Activated CD8-positive, alpha-beta memory T cell treated with anti-CD3 and anti-CD28 coated beads for 4 hours (primary cell): Measurements from ENCODE around the gene KCNMA1.

Source experiments
- DNase-seq, 2 donors: peaks; one replicate each; pipeline ENCODE4 v3.0.0-alpha.2; 2020; ENCODE audit warnings: low read depth in 2 of 2

The KCNMA1 gene

DNA sequence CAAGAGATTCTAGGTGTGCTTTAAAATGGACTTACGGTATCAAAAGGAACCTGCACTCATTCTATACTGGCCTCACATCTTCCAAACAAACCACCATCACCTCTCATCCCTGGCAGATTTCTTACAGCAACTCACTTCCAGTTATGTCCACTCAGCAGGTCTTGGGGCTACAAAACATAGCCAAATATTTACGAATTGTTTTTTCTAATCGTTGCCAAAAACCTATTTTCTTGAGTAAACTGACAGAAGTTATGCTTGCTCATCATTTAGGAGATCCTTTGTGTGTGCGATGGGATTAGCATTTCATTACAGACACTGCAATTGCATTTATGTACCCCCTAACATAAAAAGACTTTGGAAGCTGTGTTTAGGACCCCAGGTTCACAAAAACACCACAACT lies 2.7 kb downstream of the KCNMA1 start:
- no peak for DNase-seq

DNA sequence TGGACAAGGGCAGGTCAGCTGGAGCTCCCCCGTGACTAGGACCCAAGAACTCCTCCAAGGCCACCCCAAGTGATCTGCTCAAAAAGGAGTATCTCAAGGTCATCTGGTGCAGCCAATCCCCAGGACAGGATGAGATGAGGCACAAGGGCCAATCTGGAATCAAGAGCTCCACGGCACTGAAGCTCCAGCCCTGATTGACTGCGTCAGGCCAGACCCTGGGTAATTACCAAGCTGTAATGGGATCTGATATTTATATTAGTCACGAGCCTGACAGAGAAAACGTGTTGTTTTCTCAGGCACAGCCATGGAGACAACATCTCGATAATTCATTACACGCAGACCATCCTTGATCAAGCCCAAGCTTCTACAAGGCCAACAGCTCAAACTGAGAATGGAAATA lies 4.2 kb downstream of the KCNMA1 start:
- no peak for DNase-seq

DNA sequence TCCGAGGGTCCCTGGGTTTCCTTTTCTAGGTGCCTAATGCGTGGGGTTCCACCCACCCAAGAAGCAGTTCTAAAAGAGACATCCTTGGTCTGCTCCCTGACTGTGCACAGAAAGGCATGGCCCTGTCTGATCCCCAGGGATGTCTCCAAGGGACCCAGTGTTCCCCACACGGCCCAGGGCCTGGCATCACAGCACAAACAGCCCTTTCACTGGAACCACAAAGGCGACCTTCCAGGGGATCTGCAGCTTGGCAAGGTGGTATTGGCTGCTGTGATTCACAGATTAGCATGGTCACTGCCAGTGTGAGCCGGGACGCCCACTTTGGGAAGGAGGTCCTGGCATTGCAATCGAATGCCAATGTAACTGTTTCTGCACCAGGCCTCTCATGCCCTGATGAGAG lies 6.4 kb downstream of the KCNMA1 start:
- no peak for DNase-seq

DNA sequence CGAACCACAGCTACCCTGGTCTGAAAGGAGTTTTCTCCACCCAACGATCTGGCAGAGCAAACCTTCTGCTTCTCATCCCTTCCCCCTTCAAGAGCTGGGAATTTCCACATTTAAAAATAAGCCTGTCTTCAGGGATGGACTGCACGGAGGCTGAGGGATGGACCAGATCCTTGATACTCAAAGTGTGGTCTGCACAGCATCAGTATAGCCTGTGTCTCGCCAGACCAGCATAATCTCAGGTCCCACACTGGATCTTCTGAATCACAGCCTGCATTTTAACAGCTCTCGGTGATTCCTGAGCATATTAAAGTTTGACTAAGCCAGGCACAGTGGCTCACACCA lies 7.1 kb downstream of the KCNMA1 start:
- DNase-seq, result no peak

DNA sequence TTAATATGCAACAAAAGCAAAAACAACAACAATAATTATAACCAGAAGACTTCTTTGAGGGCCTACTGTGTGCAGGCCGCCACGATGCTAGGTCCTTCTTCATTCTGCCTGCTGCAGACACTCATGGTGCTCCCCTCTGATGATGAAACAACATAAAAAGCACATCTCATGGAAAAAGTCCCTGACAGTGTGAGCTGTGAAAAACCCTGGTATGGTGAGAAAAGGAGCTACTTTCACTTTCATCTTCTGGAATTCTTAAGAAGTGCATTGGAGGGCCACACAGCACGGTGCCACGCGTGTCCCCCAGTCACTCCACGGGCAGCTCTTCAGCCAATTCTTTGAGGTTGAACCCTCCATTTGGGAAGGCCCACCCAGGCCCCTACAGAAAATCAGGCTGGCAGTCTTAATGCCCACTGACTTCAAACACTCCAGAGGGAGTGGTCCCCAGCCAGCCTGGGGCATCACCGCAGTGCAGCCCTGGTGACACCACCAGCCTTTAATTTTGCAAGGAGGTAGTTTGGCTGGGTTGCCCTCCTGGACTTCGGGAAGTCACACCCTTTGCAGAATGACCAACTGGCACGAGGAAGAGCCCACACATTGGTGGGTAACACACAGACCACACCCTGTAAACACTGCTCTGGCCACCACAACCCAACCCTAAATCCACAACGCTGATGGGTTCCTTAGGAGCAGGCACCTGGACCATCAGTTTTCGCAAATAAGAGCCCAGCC lies 7.7 kb downstream of the KCNMA1 start:
- DNase-seq, result no peak

DNA sequence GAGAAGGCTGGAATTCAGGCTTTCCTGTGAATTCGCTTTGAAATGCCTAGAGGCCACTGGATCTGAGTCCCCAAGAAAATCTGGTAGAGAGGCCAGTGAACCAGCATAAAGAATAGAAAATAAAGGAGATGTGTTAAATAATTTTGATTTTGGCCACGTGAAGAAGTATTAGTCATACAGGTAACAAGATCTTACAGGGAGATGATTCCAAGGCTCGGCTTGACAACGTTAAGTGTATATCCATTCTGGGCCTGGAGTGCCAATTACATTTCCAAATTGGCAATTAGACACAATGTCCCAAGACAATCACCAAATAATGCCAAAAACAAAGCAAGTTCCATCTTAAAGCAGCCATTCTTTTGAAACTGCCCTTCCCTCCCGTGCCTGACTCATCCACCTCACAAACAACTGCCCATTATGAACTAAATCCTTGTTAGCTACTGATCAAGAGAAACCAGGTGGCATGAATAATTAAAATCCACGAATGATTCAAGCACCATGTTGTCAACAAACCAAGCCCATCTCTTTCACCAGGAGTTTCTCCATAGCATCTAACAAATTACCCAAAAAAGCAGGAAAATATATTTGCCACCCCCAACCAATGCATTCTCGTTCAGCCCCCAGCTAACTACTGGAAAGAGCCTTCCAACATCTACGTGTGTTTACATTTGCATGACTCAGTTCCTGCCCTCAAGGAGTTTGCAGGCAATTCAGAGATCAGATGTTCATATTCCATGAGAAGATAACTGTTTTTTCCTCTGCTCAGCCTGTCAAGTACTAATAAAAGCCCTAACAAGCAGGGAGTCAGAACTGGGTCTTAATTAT lies 8.5 kb downstream of the KCNMA1 start:
- no peak for DNase-seq

DNA sequence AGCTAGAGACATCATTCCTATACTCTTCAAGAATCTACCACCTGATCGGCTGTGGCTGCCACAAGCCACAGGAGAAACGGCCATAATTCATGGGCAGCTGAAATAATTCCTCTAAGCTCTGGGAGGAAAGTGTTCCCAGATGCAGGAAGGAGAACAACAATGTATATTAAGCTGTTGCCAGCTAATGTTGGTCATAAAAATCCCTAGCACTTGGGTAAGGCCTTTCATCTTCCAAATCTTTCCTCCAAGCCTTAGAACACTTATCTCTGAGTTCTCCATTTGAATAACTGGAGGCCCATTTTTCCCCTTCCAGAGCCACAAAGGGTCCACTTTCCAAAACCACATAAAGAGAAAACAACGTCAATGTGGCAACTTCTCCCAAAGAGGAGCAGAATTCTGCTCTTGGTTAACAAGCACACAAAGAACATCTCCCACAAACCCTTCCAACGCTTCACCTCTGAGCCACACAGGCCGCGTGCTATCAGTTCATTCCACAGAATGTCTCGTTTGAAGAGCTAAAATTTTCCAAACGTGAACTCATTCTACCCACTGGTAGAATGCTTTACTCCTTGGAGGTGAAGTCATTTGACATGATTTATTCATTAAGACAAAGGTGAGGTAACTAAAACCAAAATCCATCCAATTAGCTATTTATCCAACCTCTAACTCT lies 11.2 kb downstream of the KCNMA1 start:
- no peak for DNase-seq

DNA sequence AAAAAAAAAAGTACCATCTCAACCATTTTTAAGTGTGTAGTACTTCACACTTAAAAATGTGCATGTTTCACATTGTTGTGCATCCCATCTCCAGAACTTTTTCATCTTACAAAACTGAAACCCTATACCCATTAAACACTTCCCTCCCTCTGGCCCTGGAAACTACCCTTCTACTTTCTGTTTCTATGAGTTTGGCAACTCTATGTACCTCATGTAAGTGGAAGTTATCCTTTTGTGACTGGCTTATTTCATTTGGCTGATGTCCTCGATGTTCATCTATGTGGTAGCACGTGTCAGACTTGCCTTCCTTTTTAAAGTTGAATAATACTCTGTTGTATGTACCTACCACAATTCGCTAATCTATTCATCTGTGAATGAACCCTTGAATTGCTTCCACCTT lies 12.2 kb downstream of the KCNMA1 start:
- DNase-seq, result no peak

DNA sequence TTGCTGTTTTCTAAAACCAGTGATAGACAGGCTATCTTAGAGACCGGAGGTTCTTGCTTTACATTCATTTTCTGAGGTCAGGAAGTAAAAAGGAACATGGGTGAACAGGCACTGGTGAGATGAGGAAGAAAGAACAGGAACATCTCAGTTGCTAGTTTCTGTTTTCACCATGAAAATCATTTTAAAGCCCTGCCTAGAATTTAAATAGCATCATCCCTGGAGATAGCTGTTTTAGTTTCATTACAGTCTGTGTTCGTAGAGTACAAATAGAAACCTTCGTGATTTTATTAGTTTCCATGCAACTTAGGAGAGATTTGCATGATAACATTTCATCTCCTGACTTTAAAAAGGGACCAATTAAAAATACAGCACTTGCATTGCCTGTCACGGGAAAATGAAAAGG lies 14.7 kb downstream of the KCNMA1 start:
- DNase-seq, result no peak

DNA sequence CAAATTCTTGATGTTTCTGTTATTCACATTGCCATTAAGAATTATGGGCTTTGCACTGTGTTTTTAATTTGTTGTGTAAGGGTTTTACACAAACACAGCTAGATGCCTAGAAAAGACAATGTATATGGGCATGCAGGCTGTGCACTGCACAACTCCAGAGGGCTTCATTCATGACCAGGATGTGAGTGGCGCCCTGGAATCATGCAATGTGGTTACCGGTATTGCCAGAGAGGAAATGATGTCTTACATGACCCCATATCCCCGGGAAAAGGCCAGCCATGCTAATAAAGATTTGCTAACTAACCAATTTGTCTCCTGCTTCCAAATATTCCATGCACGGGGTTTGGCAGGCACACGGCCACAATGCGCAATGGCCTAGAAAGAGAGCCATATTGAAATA lies 16.9 kb downstream of the KCNMA1 start:
- no peak for DNase-seq

DNA sequence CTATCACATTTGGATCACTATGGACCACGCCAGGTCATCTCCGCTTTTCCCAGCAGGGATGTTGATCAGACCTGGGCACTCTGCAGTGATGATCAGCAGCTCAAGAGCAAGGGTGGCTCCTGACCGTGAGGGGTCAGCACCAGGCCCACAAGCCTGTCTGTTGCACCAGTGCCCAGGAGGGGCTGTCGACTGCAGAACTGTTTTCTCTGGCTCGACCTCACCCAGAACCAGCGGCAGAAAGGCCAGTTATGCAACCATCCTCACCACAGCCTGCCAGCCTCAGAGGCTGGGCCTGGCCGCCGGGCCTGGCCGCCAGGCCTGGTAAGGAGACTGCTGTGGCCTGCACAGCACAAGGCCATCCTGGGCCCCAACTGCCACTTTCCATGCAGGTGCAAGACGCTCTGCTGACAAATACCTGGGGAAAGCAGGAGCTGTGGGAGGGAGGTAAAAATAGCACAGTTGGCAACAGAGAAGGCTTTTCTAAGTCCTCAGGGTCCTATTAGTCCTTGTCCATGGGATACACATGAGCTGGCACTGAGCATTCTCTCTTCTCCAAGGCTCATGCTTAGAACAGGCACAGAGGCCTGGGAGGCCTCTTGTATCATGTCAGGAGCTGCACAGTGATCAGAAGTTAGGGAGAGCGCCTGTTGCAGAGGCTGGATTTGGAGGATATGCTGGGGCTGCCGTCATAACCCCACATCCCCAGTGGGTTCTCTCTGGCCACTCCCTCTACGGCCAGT lies 17.5 kb downstream of the KCNMA1 start:
- no peak for DNase-seq

DNA sequence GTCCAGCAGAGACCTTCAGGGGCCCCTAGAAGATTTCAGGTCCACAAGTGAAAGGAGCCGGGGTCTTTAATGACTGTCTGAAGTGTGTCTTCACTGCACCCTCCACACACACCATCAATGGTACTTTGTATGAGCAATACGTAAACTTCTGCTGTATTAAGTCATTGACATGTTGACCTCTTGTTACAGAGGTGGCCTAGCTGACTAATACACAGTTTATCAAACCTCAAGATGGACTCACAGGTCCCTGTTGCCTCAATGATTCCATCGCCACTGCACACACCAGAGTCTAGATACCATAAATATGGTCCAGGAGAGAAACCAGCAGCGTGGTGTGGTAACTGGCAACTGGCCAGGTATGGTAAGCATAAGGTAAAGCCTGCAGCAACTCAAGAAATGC lies 19.5 kb downstream of the KCNMA1 start:
- no peak for DNase-seq

DNA sequence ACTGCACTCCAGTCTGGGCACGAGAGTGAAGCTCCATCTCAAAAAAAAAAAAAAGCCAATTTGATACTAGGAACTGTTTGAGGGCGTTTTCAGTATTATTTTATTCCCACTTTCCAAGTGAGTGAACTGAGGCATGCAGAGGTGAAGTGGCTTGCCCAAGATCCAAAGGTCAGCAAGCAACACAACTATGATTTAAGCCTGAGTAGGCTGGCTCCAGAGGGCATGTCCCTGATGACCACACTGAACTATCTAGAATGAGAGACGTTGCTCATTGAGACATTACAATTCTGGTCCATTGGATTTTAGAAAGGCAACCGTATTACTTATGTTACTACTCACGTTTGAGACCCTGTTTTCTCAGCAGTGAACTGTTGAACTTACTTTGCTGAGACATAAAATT lies 20.8 kb downstream of the KCNMA1 start:
- DNase-seq, result no peak

DNA sequence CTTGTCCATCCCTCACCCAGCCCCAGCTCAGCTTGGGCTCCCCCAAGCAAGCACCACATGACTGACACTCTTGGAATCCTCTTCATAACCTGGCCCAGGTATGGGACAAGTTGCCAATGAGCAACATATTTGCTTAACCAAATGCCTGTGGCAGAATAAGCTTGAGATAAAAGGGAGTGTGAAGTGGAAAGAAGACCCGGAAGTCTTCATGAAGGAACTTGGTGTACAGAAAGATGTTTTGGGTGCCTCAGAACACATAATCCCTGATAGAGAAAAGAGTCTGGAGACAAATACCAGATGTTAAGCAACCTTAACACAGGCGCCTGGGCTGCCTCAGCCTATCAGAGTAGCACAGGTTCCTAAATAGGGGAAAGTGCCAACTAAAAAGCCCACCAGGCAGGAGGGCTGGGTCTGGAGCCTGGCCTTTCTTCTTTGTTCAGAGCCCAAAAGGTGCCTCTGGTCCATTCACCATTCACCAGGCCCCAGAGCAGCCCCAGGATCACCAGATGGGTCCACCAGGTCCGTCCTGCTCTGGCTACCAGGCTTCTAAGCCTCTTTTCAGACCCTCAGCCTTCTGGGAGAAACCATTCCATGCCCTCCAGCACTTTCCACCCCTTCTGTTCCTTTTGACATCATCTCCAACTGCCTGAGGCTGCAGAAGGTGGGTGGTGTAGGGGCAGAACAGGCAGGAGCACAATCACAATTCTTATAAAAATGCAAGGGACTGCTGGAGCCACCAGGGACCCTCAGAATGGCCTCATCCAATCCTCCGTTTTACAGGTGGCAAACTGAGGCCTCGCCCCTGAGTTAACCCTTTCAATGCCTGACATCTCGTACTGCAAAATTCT lies 22.6 kb downstream of the KCNMA1 start:
- DNase-seq, result no peak

DNA sequence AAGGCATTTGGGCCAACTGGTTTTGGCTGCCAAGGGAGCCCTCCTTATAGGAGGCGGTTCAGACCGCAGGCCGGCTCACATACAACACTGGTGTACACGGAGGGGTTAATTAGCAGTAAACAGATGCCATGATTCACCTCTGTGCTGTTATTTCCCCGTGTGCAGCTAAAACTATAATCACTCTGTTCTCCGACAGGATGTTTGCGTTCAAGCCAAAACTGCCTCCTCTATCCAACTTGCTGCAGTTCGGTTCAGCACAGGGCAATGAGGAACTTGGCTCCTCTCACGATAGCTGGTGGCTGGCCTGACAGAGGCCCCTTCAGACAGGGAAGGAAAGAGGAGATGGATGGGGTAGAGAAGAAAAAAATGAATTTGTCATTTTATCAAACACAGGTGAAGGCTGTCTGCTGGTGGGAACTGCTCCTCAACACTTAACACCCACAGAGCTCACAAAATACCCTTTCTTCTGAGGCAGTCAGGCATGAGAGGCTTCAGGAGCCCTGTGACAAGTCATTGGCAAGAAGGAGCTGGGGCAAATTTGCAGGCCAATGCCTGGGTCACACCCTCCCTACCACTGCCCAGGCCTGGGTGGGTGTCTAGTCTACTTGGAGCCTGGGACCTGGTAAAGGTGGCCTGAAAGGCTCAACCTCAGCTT lies 24.0 kb downstream of the KCNMA1 start:
- no peak for DNase-seq

DNA sequence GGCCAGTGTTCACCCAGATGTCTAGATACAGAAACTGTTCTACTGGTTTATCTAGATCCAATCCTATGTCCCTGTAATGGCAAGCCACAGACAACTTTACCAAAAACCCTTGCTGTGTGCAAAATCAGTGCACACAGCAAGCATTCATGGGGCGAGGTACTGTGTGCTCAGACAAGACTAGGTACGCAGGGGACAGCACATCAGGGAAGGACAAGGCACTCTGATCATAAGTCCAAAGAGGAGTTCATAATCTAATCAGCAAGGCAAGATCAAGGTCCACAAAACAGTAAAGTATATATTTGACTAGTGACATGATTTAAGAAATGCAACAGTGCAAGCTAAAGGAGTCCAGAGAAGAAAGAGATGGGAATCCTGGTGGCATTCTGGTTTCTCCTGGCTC lies 25.9 kb downstream of the KCNMA1 start:
- no peak for DNase-seq

DNA sequence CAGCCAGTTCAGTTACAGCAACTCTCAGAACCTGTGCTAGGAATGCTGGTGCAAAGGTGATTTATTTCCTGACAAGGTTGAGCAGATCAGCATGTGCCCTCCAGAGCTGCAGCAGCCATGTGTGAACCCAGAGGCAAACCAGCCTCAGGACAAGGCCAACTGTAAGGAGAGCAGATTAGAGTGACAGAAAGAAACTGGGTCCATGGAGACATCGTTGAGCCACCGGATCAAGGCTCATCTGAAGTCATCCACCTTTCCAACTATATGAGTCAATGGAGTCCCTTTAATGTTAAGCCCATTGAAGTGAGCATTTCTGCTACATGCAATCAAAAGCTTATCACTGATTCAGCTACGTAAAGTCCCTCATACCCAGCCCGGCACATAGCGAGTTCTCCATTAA lies 26.4 kb downstream of the KCNMA1 start:
- DNase-seq, result no peak

DNA sequence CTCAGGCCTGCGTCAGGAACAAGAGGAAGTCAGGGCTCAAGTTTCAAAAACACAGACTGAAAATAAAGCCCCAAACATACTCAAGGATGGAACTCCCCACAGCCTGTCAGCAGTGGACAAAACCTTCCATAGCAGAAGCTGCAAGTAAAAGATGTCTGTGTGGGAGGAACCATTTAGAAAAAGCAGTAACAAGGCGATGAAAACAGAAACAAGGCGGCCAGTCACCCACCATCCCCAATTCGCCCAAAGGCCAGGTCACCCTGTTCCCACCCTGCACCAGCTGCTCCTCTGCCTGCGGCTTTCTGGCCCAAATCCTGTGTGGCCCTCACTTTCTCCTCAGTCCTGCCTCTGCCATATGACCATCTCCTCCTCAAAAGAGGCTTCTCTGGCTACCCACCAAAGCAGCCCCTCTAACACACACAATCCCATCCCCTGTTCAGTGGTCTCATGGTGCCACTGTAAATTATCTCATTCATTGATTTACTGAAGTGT lies 27.8 kb downstream of the KCNMA1 start:
- no peak for DNase-seq

DNA sequence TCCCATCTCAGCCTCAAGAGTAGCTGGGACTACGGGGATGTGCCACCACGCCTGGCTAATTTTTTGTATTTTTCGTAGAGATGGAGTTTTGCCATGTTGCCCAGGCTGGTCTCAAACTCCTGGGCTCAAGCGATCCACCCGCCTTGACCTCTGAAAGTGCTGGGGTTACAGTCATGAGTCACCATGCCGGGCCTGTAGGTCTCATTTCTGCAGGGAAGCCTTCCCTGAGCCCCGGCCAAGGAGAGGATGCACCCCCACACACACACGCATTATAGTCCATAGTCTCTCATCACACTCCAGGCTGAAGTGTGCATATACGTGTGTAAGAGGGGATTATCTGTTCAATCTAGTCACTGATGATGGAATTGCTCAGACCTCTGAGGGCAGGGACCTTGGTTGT lies 29.3 kb downstream of the KCNMA1 start:
- DNase-seq, result no peak

DNA sequence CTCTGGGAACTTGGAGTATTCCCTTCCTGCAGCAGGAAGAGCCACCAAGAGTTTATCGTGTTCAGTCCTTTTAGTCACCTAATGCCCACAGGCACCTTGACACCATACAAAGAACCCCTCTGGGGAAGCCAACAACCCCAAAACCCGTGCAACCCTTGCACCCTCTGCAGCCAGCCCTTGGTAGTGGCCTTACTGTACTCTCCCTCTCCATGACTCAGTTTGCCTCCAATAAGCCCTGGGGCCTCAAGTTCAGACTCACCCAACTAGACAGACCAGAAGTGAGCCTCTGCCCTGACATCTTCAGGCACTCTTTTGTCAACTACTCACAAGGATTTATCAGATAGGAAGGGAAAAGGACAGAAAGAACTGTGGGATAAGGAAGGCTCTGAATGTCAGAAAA lies 30.9 kb downstream of the KCNMA1 start:
- DNase-seq, result no peak

DNA sequence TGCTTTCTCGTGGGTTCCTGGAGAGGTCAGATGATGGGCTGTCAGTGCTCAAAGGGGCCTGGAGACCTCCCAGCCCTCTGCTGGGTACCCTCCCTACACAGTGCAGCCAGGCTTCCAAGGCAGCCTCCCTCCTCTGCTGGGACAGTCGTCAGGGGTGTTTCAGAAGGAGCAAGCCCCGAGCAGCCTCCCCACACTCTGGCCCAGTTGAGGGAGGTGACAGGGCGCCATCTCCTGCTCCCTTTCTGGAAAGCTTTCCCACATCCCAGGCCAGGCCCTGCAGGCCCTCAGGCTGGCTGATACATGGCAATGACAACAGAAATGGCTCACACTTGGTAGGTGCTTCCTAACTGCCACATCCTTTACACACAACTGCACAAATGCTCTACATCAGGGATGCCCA lies 32.1 kb downstream of the KCNMA1 start:
- DNase-seq, result no peak
